Left ventricle myocardium inferior (tissue), 1 donor: Measurements from ENCODE around the gene MARK3. TPM values are rescaled to one million over a fixed set of nuclear protein-coding genes. Genes with fewer than 3 reads are reported as not detected.

Experiments
- DNase-seq: peaks from one replicate; pipeline ENCODE4 v3.0.0-alpha.2; 2020
- H3K27ac ChIP-seq: fragments of 200-600 bp; replicated peaks from 2 replicates; pipeline ENCODE4 v1.8.0; 2021
- H3K27me3 ChIP-seq: fragments of 200-600 bp; 2 replicates; pipeline ENCODE4 v1.8.0; 2021; ENCODE audit warnings: low read depth
- H3K36me3 ChIP-seq: fragments of 200-600 bp; 2 replicates; pipeline ENCODE4 v1.8.0; 2021
- H3K4me1 ChIP-seq: fragments of 200-600 bp; 2 replicates; pipeline ENCODE4 v1.8.0; 2021
- H3K4me3 ChIP-seq: fragments of 200-600 bp; 2 replicates; pipeline ENCODE4 v1.8.0; 2021; ENCODE audit warnings: mild to moderate bottlenecking, moderate library complexity
- H3K9me3 ChIP-seq: fragments of 200-600 bp; replicated peaks from 2 replicates; pipeline ENCODE4 v1.8.0; 2021
- intact Hi-C: fragments of 100-400 bp; cut with micrococcal nuclease; formaldehyde crosslinking; loops from one replicate; pipeline ENCODE4 v1.11.0; 2022
- long read RNA-seq: library from polyadenylated mRNA; unstranded; transcript quantifications from one replicate; pipeline ENCODE4 v2.0.0, GENCODE V29; 2021
- total RNA-seq: library from RNA; stranded (reverse); fragmentation: NEBNext Ultra II Directional; extraction: Animal tissue kit (Norgen Biotek cat#: 25700); gene quantifications from one replicate; pipeline ENCODE4 v1.2.1, GENCODE V29; 2021
- TF ChIP-seq, protein P1 (sequence below): fragments of 200-600 bp; IDR thresholded peaks from 2 replicates; pipeline ENCODE4 v1.8.0; 2021; ENCODE audit warnings: antibody characterized with exemption, mild to moderate bottlenecking, borderline replicate concordance
- donor health status: DM: no; HTN: yes; CAD: no; lungs with severe emphysema.

MARK3 gene
- total RNA-seq, result 103 TPM
- long read RNA-seq, transcript MARK3-205 (18 exons, 3,371 nt), result major isoform, 123 of 275 reads
- long read RNA-seq, partial matches to known transcripts, result 85 of 275 reads
- long read RNA-seq, other reads (novel, unspliced or antisense), result 62 of 275 reads

GRCh38 chr14:103385152-103385928 is at the start of gene MARK3:
MARK3 (plus strand) TSS chr14:103385415; CDS start chr14:103386030, 615 bp downstream.
- peak within 1 kb of the TSS; percentile 98 for H3K4me3 ChIP-seq
- H3K27ac ChIP-seq, result peak within 1 kb of the TSS; percentile 99
- peak; percentile 98 for DNase-seq
- no peaks in the 10 kb centered on the region for H3K9me3 ChIP-seq
- H3K27me3 ChIP-seq, result no peaks in the 10 kb centered on the region
- no peaks in the 10 kb centered on the region for H3K36me3 ChIP-seq
- peaks cover 54% of the 10 kb centered on the region for H3K4me1 ChIP-seq
- intact Hi-C loops, result no loop called here
- TF ChIP-seq, protein P1, sequence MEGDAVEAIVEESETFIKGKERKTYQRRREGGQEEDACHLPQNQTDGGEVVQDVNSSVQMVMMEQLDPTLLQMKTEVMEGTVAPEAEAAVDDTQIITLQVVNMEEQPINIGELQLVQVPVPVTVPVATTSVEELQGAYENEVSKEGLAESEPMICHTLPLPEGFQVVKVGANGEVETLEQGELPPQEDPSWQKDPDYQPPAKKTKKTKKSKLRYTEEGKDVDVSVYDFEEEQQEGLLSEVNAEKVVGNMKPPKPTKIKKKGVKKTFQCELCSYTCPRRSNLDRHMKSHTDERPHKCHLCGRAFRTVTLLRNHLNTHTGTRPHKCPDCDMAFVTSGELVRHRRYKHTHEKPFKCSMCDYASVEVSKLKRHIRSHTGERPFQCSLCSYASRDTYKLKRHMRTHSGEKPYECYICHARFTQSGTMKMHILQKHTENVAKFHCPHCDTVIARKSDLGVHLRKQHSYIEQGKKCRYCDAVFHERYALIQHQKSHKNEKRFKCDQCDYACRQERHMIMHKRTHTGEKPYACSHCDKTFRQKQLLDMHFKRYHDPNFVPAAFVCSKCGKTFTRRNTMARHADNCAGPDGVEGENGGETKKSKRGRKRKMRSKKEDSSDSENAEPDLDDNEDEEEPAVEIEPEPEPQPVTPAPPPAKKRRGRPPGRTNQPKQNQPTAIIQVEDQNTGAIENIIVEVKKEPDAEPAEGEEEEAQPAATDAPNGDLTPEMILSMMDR, result no peak

- Histone ChIP-seq H3K4me1 (peaks cover 82% of the 10 kb centered on the region), H3K4me3 (peak overlapping the region; percentile 98), H3K9me3 (no peaks in the 10 kb centered on the region), H3K27ac (peak overlapping the region; percentile 100), H3K36me3 (peaks cover 61% of the 10 kb centered on the region), H3K27me3 (no peaks in the 10 kb centered on the region)
- TF ChIP-seq, protein P1, result no peak
- DNase-seq, result no peak
- intact Hi-C loops, result no loop called here
These were observed 49.0 kb upstream of the MARK3 start for GRCh38 chr14:103336191-103336590.

DNA sequence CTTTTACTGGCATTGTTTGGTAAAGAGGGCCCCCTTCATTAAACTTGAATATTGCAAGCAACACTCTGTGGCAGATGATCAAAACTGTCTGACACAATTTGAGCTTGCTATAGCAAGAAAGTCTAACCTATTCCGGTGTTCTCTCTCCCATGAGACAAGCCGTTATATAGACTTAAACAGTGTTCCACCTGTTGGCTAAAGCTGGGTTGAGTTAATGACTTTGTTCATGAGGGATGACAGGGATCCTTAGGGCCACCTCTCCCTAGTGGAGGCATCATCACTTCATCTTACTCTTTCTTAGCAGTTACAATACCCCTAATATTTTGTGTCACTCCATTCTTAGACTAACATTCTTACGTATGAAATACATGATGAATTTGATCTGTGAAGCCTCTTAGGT is 47.4 kb upstream of the MARK3 start:
- no peak overlapping the region for H3K27ac ChIP-seq
- peaks cover 90% of the 10 kb centered on the region for H3K4me1 ChIP-seq
- H3K27me3 ChIP-seq, result no peaks in the 10 kb centered on the region
- DNase-seq, result no peak
- no peak overlapping the region for H3K4me3 ChIP-seq
- peaks cover 77% of the 10 kb centered on the region for H3K36me3 ChIP-seq
- intact Hi-C loops, result no loop called here
- no peaks in the 10 kb centered on the region for H3K9me3 ChIP-seq
- TF ChIP-seq, protein P1, result no peak

DNA sequence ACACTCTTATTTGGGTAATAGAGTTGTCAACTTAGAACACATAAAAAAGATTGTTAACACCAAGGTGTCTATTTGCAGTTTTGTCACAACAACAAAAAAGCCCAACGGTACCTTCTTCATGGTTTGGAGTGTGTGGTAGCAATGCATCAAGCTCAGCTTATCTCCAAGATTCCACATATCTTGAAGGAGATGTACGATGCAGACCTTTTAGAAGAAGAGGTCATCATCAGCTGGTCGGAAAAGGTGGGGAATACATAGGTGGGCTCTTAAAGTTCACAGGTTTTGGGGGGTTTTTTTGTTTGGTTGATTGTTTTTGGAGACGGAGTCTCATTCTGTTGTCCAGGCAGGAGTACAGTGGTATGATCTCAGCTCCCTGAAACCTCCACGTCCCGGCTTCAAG is 45.7 kb upstream of the MARK3 start:
- Histone ChIP-seq H3K36me3 (peaks cover 94% of the 10 kb centered on the region), H3K4me3 (no peak overlapping the region), H3K4me1 (peaks cover 78% of the 10 kb centered on the region), H3K9me3 (no peaks in the 10 kb centered on the region), H3K27ac (no peak overlapping the region), H3K27me3 (no peaks in the 10 kb centered on the region)
- intact Hi-C loops, result no loop called here
- DNase-seq, result no peak
- TF ChIP-seq, protein P1, result no peak

DNA sequence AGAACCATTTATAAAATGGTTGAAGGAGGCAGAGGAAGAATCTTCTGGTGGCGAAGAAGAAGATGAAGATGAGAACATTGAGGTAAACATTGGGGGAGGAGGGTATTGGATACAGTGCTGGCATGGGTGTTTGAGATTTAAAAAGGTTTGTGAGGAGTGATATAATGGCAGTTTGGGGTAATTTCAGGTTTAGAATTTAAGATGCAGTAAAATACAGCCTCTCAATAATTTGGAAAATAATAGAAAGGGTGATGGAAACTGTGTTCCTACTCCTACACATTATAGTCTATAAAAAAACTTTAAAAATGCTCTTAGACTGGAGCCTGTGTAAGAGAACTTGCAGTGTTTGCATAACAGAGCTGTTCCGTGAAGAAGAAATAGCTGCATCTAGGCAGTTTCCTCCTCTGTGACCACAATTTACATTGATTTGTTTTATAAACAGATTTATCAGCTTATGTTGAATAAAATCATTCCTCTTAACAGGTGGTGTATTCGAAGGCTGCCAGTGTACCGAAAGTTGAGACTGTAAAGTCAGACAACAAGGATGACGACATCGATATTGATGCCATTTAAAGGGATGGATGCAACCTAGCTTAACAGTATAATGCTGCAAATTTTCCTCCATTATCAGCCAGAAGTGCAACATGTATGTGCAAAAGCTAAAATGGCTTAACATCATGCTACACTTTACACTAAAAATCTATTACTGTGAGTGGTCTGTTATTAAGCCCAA is 44.6 kb upstream of the MARK3 start:
- intact Hi-C loops, result no loop called here
- H3K4me3 ChIP-seq, result no peak overlapping the region
- peaks cover 68% of the 10 kb centered on the region for H3K4me1 ChIP-seq
- H3K27ac ChIP-seq, result no peak overlapping the region
- no peaks in the 10 kb centered on the region for H3K9me3 ChIP-seq
- DNase-seq, result no peak
- TF ChIP-seq, protein P1, result no peak
- no peaks in the 10 kb centered on the region for H3K27me3 ChIP-seq
- peaks cover 96% of the 10 kb centered on the region for H3K36me3 ChIP-seq
